GM23338 (cell line): Measurements from ENCODE around the gene IGLL5. TPM values are rescaled to one million over a fixed set of nuclear protein-coding genes. Genes with fewer than 3 reads are reported as not detected.

Experiments used
- ATAC-seq: fragments of 200-7000 bp; cut with Tn5 transposase; 3 replicates; pipeline ENCODE4 v1.9.1; 2020
- DNase-seq: peaks from one replicate; pipeline ENCODE4 v3.0.0-alpha.2; 2015; ENCODE audit warnings: low spot score
- H2AFZ ChIP-seq: fragments of 200-600 bp; sonication (generic); 2 replicates; pipeline ENCODE4 v1.8.0; 2016; ENCODE audit warnings: antibody characterized with exemption, mild to moderate bottlenecking, moderate library complexity
- H3F3A ChIP-seq: fragments of 200-600 bp; sonication (generic); replicated peaks from 2 replicates; pipeline ENCODE4 v1.8.0; 2017; ENCODE audit warnings: antibody characterized with exemption, mixed run types, low read depth
- H3K27ac ChIP-seq: fragments of 200-600 bp; sonication (generic); 2 replicates; pipeline ENCODE4 v1.6.1; 2016; ENCODE audit warnings: low read depth
- H3K27me3 ChIP-seq: fragments of 200-600 bp; sonication (generic); 2 replicates; pipeline ENCODE4 v1.8.0; 2016; ENCODE audit warnings: mild to moderate bottlenecking, mixed run types, moderate library complexity; ENCODE audit not compliant: insufficient read depth
- H3K36me3 ChIP-seq: fragments of 200-600 bp; sonication (generic); 2 replicates; pipeline ENCODE4 v1.8.0; 2016; ENCODE audit warnings: mild to moderate bottlenecking; ENCODE audit not compliant: insufficient read depth
- H3K4me1 ChIP-seq: fragments of 200-600 bp; sonication (generic); 2 replicates; pipeline ENCODE4 v1.8.0; 2016; ENCODE audit warnings: mild to moderate bottlenecking, moderate library complexity; ENCODE audit not compliant: insufficient read depth
- H3K4me2 ChIP-seq: fragments of 200-600 bp; sonication (generic); 2 replicates; pipeline ENCODE4 v1.7.1; 2017; ENCODE audit warnings: mixed run types
- H3K4me3 ChIP-seq: fragments of 200-600 bp; sonication (generic); 2 replicates; pipeline ENCODE4 v1.6.1; 2016; ENCODE audit warnings: mixed run types
- H3K79me2 ChIP-seq: fragments of 200-600 bp; sonication (generic); replicated peaks from 2 replicates; pipeline ENCODE4 v1.8.0; 2017; ENCODE audit warnings: mild to moderate bottlenecking; ENCODE audit not compliant: insufficient read depth
- H3K9me2 ChIP-seq: fragments of 200-600 bp; sonication (generic); 2 replicates; pipeline ENCODE4 v1.8.0; 2017; ENCODE audit not compliant: insufficient read depth
- H4K20me1 ChIP-seq: fragments of 200-600 bp; sonication (generic); replicated peaks from 2 replicates; pipeline ENCODE4 v1.8.0; 2017; ENCODE audit warnings: mild to moderate bottlenecking; ENCODE audit not compliant: insufficient read depth
- H3K27ac Mint-ChIP-seq: 2 replicates; pipeline ENCODE4 v1.8.0; 2020; ENCODE audit warnings: inconsistent platforms, mild to moderate bottlenecking, moderate library complexity, mixed read lengths
- H3K27me3 Mint-ChIP-seq: 3 replicates; pipeline ENCODE4 v1.8.0; 2022; ENCODE audit warnings: low read depth, mild to moderate bottlenecking, moderate library complexity, mixed read lengths, inconsistent platforms; ENCODE audit not compliant: insufficient read depth, poor library complexity
- H3K36me3 Mint-ChIP-seq: 3 replicates; pipeline ENCODE4 v1.8.0; 2021; ENCODE audit warnings: low read depth, mild to moderate bottlenecking, inconsistent platforms, moderate library complexity, mixed read lengths
- H3K4me1 Mint-ChIP-seq: 3 replicates; pipeline ENCODE4 v1.8.0; 2020; ENCODE audit warnings: mild to moderate bottlenecking, inconsistent platforms, mixed read lengths
- H3K4me3 Mint-ChIP-seq: 3 replicates; pipeline ENCODE4 v1.8.0; 2021; ENCODE audit warnings: moderate library complexity, mild to moderate bottlenecking, inconsistent platforms, mixed read lengths
- H3K9me3 Mint-ChIP-seq: 3 replicates; pipeline ENCODE4 v1.8.0; 2020; ENCODE audit warnings: moderate library complexity, mild to moderate bottlenecking, inconsistent platforms, mixed read lengths
- CREB1 ChIP-seq: fragments of 250-450 bp; sonication (Bioruptor Pico); IDR thresholded peaks from 2 replicates; pipeline ENCODE4 v1.5.0; 2020; ENCODE audit warnings: low read depth, mild to moderate bottlenecking, moderate library complexity
- CTCF ChIP-seq, 2 experiments: fragments of 200-600 bp in 1 of 2; sonication (generic) in 1 of 2; conservative IDR thresholded peaks; 2 replicates each; pipeline versions ENCODE4 v1.5.1 to v1.6.1; 2016 to 2017; ENCODE audit warnings: antibody characterized with exemption in 2 of 2, low read depth in 2 of 2, mild to moderate bottlenecking in 2 of 2, moderate library complexity in 1 of 2
- EZH2 ChIP-seq: fragments of 200-600 bp; sonication (generic); IDR thresholded peaks from one replicate; pipeline ENCODE4 v1.8.0; 2017; ENCODE audit warnings: antibody characterized with exemption, mild to moderate bottlenecking, low read depth; ENCODE audit not compliant: unreplicated experiment
- EZH2phosphoT487 ChIP-seq: fragments of 200-600 bp; sonication (generic); IDR thresholded peaks from one replicate; pipeline ENCODE4 v1.8.1; 2018; ENCODE audit warnings: antibody characterized with exemption; ENCODE audit not compliant: unreplicated experiment
- JUNB ChIP-seq: IDR thresholded peaks from one replicate; pipeline ENCODE4 v1.6.1; 2016; ENCODE audit warnings: antibody characterized with exemption; ENCODE audit not compliant: unreplicated experiment
- NANOG ChIP-seq: IDR thresholded peaks from 2 replicates; pipeline ENCODE4 v1.6.1; 2016; ENCODE audit warnings: antibody characterized with exemption, borderline replicate concordance
- POLR2AphosphoS5 ChIP-seq: IDR thresholded peaks from 2 replicates; pipeline ENCODE4 v1.6.1; 2016; ENCODE audit warnings: antibody characterized with exemption, low read depth
- REST ChIP-seq: IDR thresholded peaks from one replicate; pipeline ENCODE4 v1.6.1; 2018; ENCODE audit warnings: antibody characterized with exemption; ENCODE audit not compliant: unreplicated experiment
- STAT1 ChIP-seq: IDR thresholded peaks from one replicate; pipeline ENCODE4 v1.6.1; 2016; ENCODE audit warnings: antibody characterized with exemption; ENCODE audit not compliant: unreplicated experiment
- ZNF114 ChIP-seq: fragments of 250-450 bp; sonication (Bioruptor Pico); IDR thresholded peaks from 2 replicates; pipeline ENCODE4 v1.5.0; 2020; ENCODE audit warnings: mild to moderate bottlenecking, moderate library complexity
- ZNF331 ChIP-seq: fragments of 250-450 bp; sonication (Bioruptor Pico); IDR thresholded peaks from 2 replicates; pipeline ENCODE4 v1.5.0; 2020; ENCODE audit warnings: low read depth, mild to moderate bottlenecking, moderate library complexity
- polyA plus RNA-seq: library from polyadenylated mRNA; unstranded; fragments of >200 nt; fragmentation: Nextera tagmentation; extraction: Ambion mirVana; gene quantifications from 2 replicates; pipeline ENCODE4 v1.2.1, GENCODE V29; 2016
- total RNA-seq: library from RNA; depleted of rRNA; stranded (reverse); fragments of >200 nt; shearing (Covaris generic); gene quantifications from 2 replicates; pipeline ENCODE4 v1.2.3, GENCODE V29; 2014

The IGLL5 gene
- total and polyA plus RNA-seq, 2 experiments from 2014 or later, result not detected

GRCh38 chr22:22919041-22919440 lies 31.4 kb downstream of the IGLL5 start:
- Mint-ChIP-seq H3K36me3 (no peaks in the 10 kb centered on the region), H3K27me3 (peaks cover 45% of the 10 kb centered on the region), H3K9me3 (peaks cover 3% of the 10 kb centered on the region; the same call in 1 of the 3 replicates), H3K4me1 (no peaks in the 10 kb centered on the region; the same call in 2 of the 3 replicates), H3K4me3 (no peak overlapping the region), H3K27ac (no peak overlapping the region)
- no peaks in the 10 kb centered on the region for H3F3A ChIP-seq
- no peak overlapping the region for H3K4me2 ChIP-seq
- H2AFZ ChIP-seq, result no peak overlapping the region
- no peaks in the 10 kb centered on the region for H3K36me3 ChIP-seq
- H3K79me2 ChIP-seq, result no peaks in the 10 kb centered on the region
- no peak overlapping the region for H3K27ac ChIP-seq
- DNase-seq (no peak), ATAC-seq (no peak)
- 0 out of 2 replicates have a peak, but pooled peaks cover 2% of the 10 kb centered on the region for H3K9me2 ChIP-seq
- peaks cover 67% of the 10 kb centered on the region for H3K27me3 ChIP-seq
- TF ChIP-seq EZH2 (no peak), ZNF114 (CRISPR knock-in tag) (no peak), EZH2phosphoT487 (no peak), REST (no peak), NANOG (no peak), ZNF331 (CRISPR knock-in tag) (no peak)
- no peaks in the 10 kb centered on the region for H4K20me1 ChIP-seq
- H3K4me1 ChIP-seq, result no peaks in the 10 kb centered on the region
- no peak overlapping the region for H3K4me3 ChIP-seq

GRCh38 chr22:22920104-22920654 lies 32.6 kb downstream of the IGLL5 start:
- Mint-ChIP-seq H3K4me3 (no peak overlapping the region), H3K4me1 (no peaks in the 10 kb centered on the region), H3K36me3 (no peaks in the 10 kb centered on the region), H3K9me3 (peaks cover 3% of the 10 kb centered on the region; the same call in 1 of the 3 replicates), H3K27me3 (peaks cover 52% of the 10 kb centered on the region), H3K27ac (no peak overlapping the region)
- H3K36me3 ChIP-seq, result no peaks in the 10 kb centered on the region
- no peak overlapping the region for H3K4me2 ChIP-seq
- no peak overlapping the region for H2AFZ ChIP-seq
- DNase-seq (no peak), ATAC-seq (no peak)
- no peaks in the 10 kb centered on the region for H3F3A ChIP-seq
- H3K4me3 ChIP-seq, result no peak overlapping the region
- no peaks in the 10 kb centered on the region for H4K20me1 ChIP-seq
- no peaks in the 10 kb centered on the region for H3K4me1 ChIP-seq
- no peak overlapping the region for H3K27ac ChIP-seq
- H3K27me3 ChIP-seq, result peaks cover 65% of the 10 kb centered on the region
- no peaks in the 10 kb centered on the region for H3K79me2 ChIP-seq
- no peaks in the 10 kb centered on the region for H3K9me2 ChIP-seq
- no peak for TF ChIP-seq NANOG
- no peak for TF ChIP-seq STAT1
- TF ChIP-seq JUNB, result no peak
- TF ChIP-seq ZNF114 (CRISPR knock-in tag), result no peak
- no peak for TF ChIP-seq CTCF (conservative IDR thresholded peaks at IDR 0.05; ENCODE audit: low read depth in 2 of 2)
- TF ChIP-seq CREB1 (CRISPR knock-in tag), result no peak
- no peak for TF ChIP-seq ZNF331 (CRISPR knock-in tag)
- TF ChIP-seq POLR2AphosphoS5, result no peak
- TF ChIP-seq EZH2phosphoT487, result no peak
